ENCODE measurements around the gene HNRNPUL1. TPM values are rescaled to one million over a fixed set of nuclear protein-coding genes. Genes with fewer than 3 reads are reported as not detected.
"Not testable (repeated sequence)": the region's sequence is repeated elsewhere in the genome, so short reads cannot be mapped to it uniquely, and the experiment has no call there.

The HNRNPUL1 gene
- polyA plus RNA-seq, result 100 to 1,000 TPM in 1 of 3 donors, 10 to 100 TPM in 2; 47.6 to 129 (median 87.1) TPM

DNA sequence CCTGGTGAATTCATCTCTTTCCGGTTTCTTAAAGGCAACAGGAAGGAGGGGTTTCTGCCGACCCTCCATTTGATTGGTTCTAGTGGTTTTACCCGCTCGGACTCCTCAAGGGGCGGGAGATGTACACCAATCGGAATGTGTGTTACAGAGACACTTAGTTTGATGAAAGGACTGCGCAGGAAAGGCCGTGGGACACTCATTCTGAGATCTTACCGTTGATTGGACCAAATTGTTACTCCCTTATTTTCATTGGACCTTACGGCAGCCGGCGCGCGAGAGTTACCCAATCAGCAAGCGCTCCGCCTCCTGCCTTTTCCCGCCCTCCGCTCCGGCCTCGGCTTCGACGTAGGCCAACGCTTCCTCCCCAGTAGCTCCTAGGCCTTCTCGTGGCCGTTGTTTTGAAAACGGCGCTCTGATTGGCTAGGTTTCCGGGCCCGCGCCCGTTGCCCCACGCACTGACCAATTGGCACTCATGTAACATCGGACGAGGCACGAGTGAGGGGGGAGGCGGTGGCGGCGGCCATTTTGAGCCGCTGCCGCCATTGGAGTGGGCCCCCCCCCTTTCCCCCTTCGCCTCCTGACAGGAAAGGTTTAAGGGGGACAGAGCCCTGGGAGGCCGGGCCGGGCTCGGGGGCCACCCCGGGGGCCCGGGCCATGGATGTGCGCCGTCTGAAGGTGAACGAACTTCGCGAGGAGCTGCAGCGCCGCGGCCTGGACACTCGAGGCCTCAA is at the start of gene HNRNPUL1:
HNRNPUL1 (plus strand) TSS at position 523 of the 731 bp plus-strand sequence; CDS start at position 655, 132 bp downstream.
- peak within 1 kb of the TSS; percentile 80 for H3K27ac ChIP-seq (ENCODE audit: low read depth, low read length)
- WGBS, 3 donors, result 0 to 1% (median 0%) methylated on average over 51 to 55 of the region's 55 CpGs

DNA sequence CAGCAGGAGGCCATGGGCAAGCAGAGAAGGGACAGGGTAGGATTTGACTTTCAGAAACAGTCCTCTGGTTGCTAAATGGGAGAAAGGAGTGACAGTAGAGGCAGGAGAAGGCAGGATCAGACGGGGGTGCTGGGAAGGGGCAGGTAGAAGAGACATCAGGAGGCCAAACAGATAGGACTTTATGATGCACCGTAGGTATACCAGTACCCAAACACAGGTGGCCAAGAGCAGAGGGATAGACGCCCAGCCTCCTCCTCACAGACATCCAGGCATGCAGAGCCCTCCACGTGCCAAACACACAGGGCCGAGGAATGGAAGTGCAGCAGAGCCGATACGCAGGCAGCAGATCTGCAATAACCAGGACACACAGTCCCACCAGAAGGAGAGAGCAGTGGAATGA is 46.4 kb upstream of the HNRNPUL1 start:
- H3K27ac ChIP-seq (ENCODE audit: low read depth, low read length), result no peak overlapping the region
- WGBS, 3 donors, result 53 to 86% (median 75%) methylated on average over 7 of the region's 7 CpGs

DNA sequence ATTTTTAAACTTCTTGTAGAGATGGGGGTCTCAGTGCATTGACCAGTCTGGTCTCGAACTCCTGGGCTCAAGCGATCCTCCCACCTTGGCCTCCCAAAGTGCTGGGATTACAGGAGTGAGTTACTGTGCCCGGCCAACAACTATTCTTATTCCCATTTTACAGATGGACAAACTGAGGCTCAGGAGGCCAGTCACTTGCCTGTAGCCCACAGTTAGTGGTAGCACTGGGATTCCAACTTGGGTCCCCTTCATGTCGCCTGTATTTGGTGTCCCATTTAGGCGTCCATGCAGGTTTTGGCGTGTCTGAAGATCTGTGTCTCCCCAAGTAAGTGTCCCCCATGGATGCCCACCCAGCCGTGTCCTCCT is 45.9 kb upstream of the HNRNPUL1 start:
- H3K27ac ChIP-seq (ENCODE audit: low read depth, low read length), result peak overlapping the region; percentile 77
- WGBS, 3 donors, result 59 to 78% (median 75%) methylated on average over 7 of the region's 7 CpGs

GRCh38 chr19:41218615-41219507 is 45.3 kb upstream of the HNRNPUL1 start, which contains the start of gene AXL:
TSS of gene AXL (plus strand) at chr19:41219223. CDS start at chr19:41219393, 170 bp downstream.
- WGBS, 3 donors, result 5 to 12% (median 7%) methylated on average over 30 to 32 of the region's 32 CpGs
- peak within 1 kb of the TSS; percentile 77 for H3K27ac ChIP-seq (ENCODE audit: low read depth, low read length)

DNA sequence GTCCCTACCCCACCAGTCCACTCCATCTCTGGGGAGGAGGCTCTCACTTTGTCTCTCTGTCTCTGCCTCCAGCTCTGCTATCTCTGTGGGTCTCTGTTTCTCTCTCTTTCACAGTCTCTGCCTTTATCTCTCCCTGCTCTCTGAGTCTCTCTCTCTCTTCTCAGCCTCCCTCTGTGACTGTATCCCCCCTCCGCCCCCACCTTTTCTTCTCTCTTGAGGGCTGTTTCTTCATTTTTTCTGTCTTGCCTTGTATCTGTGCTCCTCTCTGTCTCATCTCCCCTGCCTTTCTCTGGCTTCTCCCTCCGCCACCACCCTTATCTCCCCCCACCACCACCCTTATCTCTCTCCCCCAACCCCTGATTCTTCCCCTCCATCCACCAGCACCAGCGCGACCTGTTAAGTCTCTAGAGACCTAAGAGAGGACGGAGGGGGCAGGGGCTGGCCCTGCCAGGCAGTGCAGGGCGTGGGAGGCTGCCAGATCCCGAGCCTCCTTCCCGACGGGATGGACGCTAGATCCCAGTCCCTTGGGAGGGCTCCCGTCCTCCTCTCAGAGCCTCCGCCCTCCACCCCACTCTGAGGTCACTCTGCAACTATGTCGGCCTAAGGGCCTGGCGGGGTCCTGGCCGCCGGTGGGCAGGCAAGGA is 44.1 kb upstream of the HNRNPUL1 start:
- 19 to 37% (median 31%) methylated on average over 16 of the region's 16 CpGs for WGBS, 3 donors
- H3K27ac ChIP-seq (ENCODE audit: low read depth, low read length), result peak overlapping the region; percentile 21

DNA sequence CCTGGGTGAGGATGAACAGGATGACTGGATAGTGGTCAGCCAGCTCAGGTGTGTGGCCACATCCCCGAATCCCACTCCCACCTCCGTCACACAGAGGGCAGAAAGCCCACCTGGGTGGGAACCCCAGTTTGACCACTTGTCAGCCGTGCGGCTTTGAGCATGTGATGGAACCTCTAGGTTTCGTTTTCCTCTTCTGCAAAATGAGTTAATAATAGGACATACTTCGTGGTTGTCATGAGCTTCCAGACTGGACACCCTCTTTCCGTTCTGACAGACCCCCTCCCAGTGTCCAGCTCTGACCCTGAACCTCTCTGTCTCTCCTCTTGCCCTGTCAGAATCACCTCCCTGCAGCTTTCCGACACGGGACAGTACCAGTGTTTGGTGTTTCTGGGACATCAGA is 43.4 kb upstream of the HNRNPUL1 start:
- 62 to 65% (median 64%) methylated on average over 9 of the region's 9 CpGs for WGBS, 3 donors
- H3K27ac ChIP-seq (ENCODE audit: low read depth, low read length), result no peak overlapping the region

GRCh38 chr19:41221514-41222205 is 42.5 kb upstream of the HNRNPUL1 start:
- 83 to 90% (median 89%) methylated on average over 20 of the region's 20 CpGs for WGBS, 3 donors
- no peak overlapping the region for H3K27ac ChIP-seq (ENCODE audit: low read depth, low read length)

- no peak overlapping the region for H3K27ac ChIP-seq (ENCODE audit: low read depth, low read length)
- 74 to 81% (median 75%) methylated on average over 10 of the region's 10 CpGs for WGBS, 3 donors
Observed at GRCh38 chr19:41222240-41222639, 41.9 kb upstream of the HNRNPUL1 start.

DNA sequence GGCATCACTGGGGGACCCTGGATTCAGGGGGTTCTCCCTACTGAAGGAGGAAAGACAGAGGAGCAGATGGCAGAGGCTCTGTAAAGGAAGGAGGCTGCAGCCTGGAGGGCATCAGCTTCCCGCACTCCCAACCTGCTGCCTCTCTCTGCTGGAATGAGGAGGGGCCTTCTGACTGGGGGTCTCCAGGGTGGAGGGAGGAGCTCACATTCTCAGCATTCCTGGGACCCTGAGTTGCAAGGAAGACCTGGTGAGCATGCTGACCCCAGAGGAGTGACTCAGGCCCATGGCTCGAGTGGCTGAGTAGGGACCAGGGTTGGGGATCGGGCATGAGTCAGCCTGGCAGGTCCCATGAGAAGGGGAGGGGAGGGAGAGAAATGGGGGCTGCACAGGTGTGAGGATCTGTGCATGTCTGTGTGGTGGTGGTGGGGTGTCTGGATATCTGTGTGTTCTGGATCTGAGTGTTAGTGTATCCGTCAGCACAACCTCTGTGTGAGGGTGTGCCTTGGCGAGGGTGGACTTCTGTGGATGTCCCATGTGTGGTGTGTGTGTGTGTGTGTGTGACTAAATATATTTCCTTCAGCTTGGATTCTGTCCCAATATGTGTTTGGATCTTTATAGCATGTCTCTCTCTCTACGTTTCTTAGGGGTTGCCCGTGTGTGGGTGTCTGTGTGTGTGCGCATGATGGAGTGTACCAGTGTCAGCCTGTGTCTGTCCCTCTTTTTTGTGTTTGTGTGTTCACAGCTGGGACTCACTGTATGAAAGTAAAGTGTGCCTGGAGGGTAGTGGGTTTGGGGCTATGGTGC is 40.5 kb upstream of the HNRNPUL1 start:
- WGBS, 3 donors, result 51 to 58% (median 56%) methylated on average over 8 of the region's 8 CpGs
- H3K27ac ChIP-seq (ENCODE audit: low read depth, low read length), result no peak overlapping the region

DNA sequence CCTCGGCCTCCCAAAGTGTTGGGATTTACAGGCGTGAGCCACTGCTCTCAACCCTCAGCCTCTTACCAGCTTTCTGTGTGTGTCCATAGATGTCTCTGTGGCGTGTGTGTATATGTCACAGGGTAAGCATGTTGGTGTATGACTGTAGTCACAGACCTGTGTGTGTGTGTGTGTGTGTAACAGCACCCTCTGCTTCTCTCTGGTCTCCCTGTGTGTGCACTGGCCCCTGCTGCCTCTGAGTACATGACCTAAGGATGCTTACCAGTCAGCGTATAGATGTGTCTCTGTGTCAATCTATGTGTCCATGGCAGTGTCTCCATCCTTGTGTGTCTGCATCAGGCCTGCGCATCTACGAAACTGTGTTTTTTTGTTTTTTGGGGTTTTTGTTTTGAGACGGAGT is 39.5 kb upstream of the HNRNPUL1 start:
- 90 to 93% (median 92%) methylated on average over 7 of the region's 7 CpGs for WGBS, 3 donors
- H3K27ac ChIP-seq (ENCODE audit: low read depth, low read length), result no peak overlapping the region

DNA sequence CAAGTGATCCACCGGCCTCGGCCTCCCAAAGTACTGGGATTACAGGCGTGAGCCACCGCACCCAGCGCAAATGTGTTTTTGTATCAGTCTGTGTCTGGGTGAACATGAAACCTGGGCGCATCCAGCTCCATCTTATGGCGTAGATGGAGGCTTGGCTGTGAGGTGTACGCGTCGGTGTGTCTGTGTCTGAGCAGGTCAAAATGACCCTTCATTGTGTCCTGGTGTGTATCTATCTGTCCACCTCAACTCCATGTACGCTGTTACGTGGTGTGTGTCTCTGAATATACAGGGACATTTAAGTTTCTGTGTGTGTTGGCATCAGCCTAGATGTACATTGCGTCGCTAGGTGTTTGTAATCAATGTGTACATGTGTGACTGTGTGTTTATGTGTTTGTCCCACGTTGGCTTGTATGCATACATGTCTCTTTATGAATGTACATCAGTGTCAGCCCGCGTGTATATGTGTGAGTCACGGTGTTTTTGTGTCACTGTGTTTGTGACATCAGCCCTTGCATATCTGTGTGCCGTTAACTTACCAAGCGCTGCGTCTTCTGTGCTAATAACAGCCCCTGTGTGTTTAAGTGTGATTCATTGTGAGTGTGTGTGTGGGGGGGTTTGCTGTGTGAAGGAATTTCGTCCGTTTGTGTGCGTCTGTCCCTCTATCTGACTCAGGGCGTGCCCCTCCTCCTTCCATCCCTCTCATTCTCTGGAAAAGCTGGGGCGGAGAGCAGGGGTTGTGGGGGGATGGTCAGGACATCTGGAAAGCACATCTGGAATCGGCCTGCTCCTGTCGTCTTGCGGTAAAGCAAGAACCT is 38.7 kb upstream of the HNRNPUL1 start:
- H3K27ac ChIP-seq (ENCODE audit: low read depth, low read length), result peak overlapping the region; percentile 43
- WGBS, 3 donors, result 49 to 54% (median 53%) methylated on average over 29 of the region's 29 CpGs

DNA sequence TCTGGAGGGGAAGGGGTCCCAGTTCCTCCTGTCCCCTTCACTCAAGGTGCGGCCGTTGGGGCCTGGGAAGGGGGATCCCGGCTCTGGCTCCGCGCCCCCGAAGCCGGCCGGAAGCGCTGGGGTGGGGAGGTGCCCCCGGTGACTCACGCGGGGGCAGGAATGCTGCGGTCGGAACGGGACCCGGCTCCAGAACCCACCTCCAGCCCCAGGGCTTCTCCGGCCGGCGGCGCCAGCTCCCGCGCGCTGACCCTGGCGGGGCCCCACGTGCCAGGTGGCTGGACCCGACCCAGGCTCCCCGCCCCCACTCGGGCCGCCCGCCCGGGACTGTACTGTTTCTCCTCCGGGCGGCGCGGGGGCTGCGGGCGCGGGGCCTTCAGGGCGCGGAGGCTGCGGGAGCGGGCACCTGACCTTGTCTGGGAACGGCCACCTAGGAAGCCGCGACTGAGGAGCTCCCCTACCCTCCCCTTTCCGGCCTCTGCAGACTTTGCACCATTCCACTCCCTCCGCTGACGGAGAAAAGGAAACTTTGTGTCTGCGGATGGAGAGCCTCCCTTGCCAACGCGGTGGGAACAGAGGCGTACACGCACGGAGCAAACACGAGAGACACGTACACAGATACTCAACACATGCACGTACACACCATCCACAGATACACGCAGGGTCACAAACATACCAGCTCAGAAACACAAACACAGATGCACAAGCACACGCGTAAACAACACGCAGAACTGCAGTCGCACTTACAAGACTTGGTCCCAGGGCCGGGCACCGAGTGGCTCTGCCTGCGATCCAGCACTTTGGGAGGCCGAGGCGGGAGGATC is 37.9 kb upstream of the HNRNPUL1 start:
- peak overlapping the region; percentile 43 for H3K27ac ChIP-seq (ENCODE audit: low read depth, low read length)
- WGBS, 3 donors, result 3 to 9% (median 7%) methylated on average over 56 to 67 of the region's 67 CpGs

GRCh38 chr19:41226874-41227390 is 37.2 kb upstream of the HNRNPUL1 start:
- H3K27ac ChIP-seq (ENCODE audit: low read depth, low read length), result no peak overlapping the region
- 59 to 68% (median 59%) methylated on average over 9 of the region's 9 CpGs for WGBS, 3 donors

GRCh38 chr19:41228486-41228885 is 35.7 kb upstream of the HNRNPUL1 start:
- no peak overlapping the region for H3K27ac ChIP-seq (ENCODE audit: low read depth, low read length)
- 75 to 88% (median 83%) methylated on average over 3 of the region's 3 CpGs for WGBS, 3 donors

DNA sequence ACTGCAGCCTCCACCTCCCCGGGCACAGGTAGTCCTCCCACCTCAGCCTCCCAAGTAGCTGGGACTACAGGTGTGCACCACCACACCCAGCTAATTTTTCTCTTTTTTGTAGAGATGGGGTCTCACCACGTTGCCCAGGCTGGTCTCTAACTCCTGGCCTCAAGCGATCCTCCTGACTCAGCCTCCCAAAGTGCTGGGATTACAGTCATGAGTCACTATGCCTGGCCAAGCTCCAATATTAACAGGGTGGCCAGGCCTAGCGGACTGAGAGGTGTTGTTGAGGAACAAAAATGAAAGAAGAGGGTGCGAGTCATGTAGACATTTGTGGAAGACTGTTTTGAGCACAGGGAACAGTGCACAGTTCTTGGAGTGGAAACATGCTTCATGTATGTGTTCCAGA is 34.8 kb upstream of the HNRNPUL1 start:
- WGBS, 3 donors, result 81 to 91% (median 85%) methylated on average over 5 of the region's 5 CpGs
- not testable (repeated sequence) for H3K27ac ChIP-seq (ENCODE audit: low read depth, low read length)

All from adipose tissue (tissue), 3 donors.